Left lung (tissue), 10 donors: ENCODE measurements around the gene ZW10. TPM values are rescaled to one million over a fixed set of nuclear protein-coding genes. Genes with fewer than 3 reads are reported as not detected.

ENCODE experiments used
- ATAC-seq: fragments of 200-7000 bp; cut with Tn5 transposase; one replicate; pipeline ENCODE4 v1.9.1; 2020; ENCODE audit warnings: moderate library complexity
- DNase-seq, 4 donors: peaks; one replicate each; pipeline ENCODE4 v3.0.0-alpha.2; 2013 to 2020
- H3K27ac ChIP-seq, 2 donors: fragments of 200-600 bp; sonication (generic) in 1 of 2; one replicate each; pipeline versions ENCODE4 v1.5.0 to v1.8.0; 2020 to 2021
- H3K27me3 ChIP-seq, 2 donors: fragments of 200-600 bp; sonication (generic) in 1 of 2; one replicate each; pipeline versions ENCODE4 v1.5.0 to v1.8.0; 2020 to 2021
- H3K36me3 ChIP-seq, 2 donors: fragments of 200-600 bp; sonication (generic) in 1 of 2; one replicate each; pipeline versions ENCODE4 v1.5.0 to v1.8.0; 2020 to 2021
- H3K4me1 ChIP-seq, 2 donors: fragments of 200-600 bp; one replicate each; pipeline ENCODE4 v1.8.0; 2021
- H3K4me3 ChIP-seq, 2 donors: fragments of 200-600 bp; sonication (generic) in 1 of 2; one replicate each; pipeline versions ENCODE4 v1.5.0 to v1.8.0; 2020 to 2021; ENCODE audit warnings: mild to moderate bottlenecking in 1 of 2
- H3K9me3 ChIP-seq, 2 donors: fragments of 200-600 bp; sonication (generic) in 1 of 2; one replicate each; pipeline versions ENCODE4 v1.5.0 to v1.8.0; 2020 to 2021
- CTCF ChIP-seq, 2 donors: fragments of 200-600 bp; sonication (generic) in 1 of 2; IDR thresholded peaks; one replicate each; pipeline versions ENCODE4 v1.5.0 to v1.8.0; 2021; ENCODE audit warnings: antibody characterized with exemption in 2 of 2
- intact Hi-C, 2 donors: fragments of 100-400 bp; cut with DNase I; formaldehyde crosslinking; loops; one replicate each; pipeline versions ENCODE4 v1.11.2 to v1.14.2; 2022
- polyA plus RNA-seq, 6 donors: library from polyadenylated mRNA; unstranded; fragments of 120-200 nt; gene quantifications; one replicate each; pipeline ENCODE4 v1.2.1, GENCODE V29; 2013; ENCODE audit not compliant: insufficient read length in 6 of 6
- total RNA-seq, 2 donors: library from RNA; stranded (reverse); fragmentation: NEBNext Ultra II Directional; extraction: Animal tissue kit (Norgen Biotek cat#: 25700); gene quantifications; one replicate each; pipeline ENCODE4 v1.2.1, GENCODE V29; 2021
- donor health status: DM: no; HTN: yes; CAD: no.
- donor health status: DM: no; HTN: no; CAD: no.

The ZW10 gene
- total and polyA plus RNA-seq, 8 donors = 10.3 to 25.5 (median 21.7) TPM

- H3K36me3 ChIP-seq = peaks cover 0 to 41% of the 10 kb centered on the region in 2 donors
- no peak for TF ChIP-seq CTCF (IDR thresholded peaks at IDR 0.05)
- ATAC-seq = no peak
Observed at GRCh38 chr11:113814181-113814580, 40.7 kb upstream of the ZW10 start.

GRCh38 chr11:113808931-113809330 is 35.4 kb upstream of the ZW10 start:
- Histone ChIP-seq H3K27me3 (no peaks in the 10 kb centered on the region), H3K36me3 (peaks cover 0 to 71% of the 10 kb centered on the region in 2 donors), H3K4me3 (no peak overlapping the region), H3K27ac (no peak overlapping the region), H3K4me1 (no peaks in the 10 kb centered on the region), H3K9me3 (no peaks in the 10 kb centered on the region)
- ATAC-seq (no peak), DNase-seq (no peak)
- intact Hi-C loops = no loop called here
- TF ChIP-seq CTCF (IDR thresholded peaks at IDR 0.05) = no peak

More at GRCh38 chr11:113814181-113814580, 40.7 kb upstream of the ZW10 start:
- intact Hi-C loops = no loop called here
- Histone ChIP-seq H3K9me3 (no peaks in the 10 kb centered on the region), H3K4me1 (no peaks in the 10 kb centered on the region), H3K27me3 (no peaks in the 10 kb centered on the region), H3K4me3 (no peak overlapping the region), H3K27ac (no peak overlapping the region)
- DNase-seq = no peak

GRCh38 chr11:113806406-113806805 is 32.9 kb upstream of the ZW10 start:
- Histone ChIP-seq H3K4me3 (no peak overlapping the region), H3K9me3 (no peaks in the 10 kb centered on the region), H3K27ac (no peak overlapping the region), H3K4me1 (no peaks in the 10 kb centered on the region), H3K36me3 (peaks cover 0 to 85% of the 10 kb centered on the region in 2 donors), H3K27me3 (no peaks in the 10 kb centered on the region)
- intact Hi-C loops = no loop called here
- TF ChIP-seq CTCF (IDR thresholded peaks at IDR 0.05) = peak in 1 of 2 donors; percentile 14
- DNase-seq (peak in 1 of 4 donors; percentile 3), ATAC-seq (peak; percentile 42)

GRCh38 chr11:113805640-113806039 is 32.1 kb upstream of the ZW10 start:
- Histone ChIP-seq H3K9me3 (no peaks in the 10 kb centered on the region), H3K4me1 (no peaks in the 10 kb centered on the region), H3K27me3 (no peaks in the 10 kb centered on the region), H3K36me3 (peaks cover 0 to 88% of the 10 kb centered on the region in 2 donors), H3K4me3 (no peak overlapping the region), H3K27ac (no peak overlapping the region)
- no peak for DNase-seq
- intact Hi-C loops = no loop called here
- no peak for ATAC-seq
- TF ChIP-seq CTCF (IDR thresholded peaks at IDR 0.05) = no peak

GRCh38 chr11:113802621-113803020 is 29.1 kb upstream of the ZW10 start:
- no peak for TF ChIP-seq CTCF (IDR thresholded peaks at IDR 0.05)
- Histone ChIP-seq H3K27me3 (no peaks in the 10 kb centered on the region), H3K9me3 (no peaks in the 10 kb centered on the region), H3K36me3 (peaks cover 0 to 91% of the 10 kb centered on the region in 2 donors), H3K4me1 (no peaks in the 10 kb centered on the region), H3K4me3 (no peak overlapping the region), H3K27ac (no peak overlapping the region)
- ATAC-seq = no peak
- intact Hi-C loops = no loop called here
- DNase-seq = no peak
